ENCODE results near the gene NDUFB10. TPM values are rescaled to one million over a fixed set of nuclear protein-coding genes. Genes with fewer than 3 reads are reported as not detected.
A peak's percentile ranks its signal among the peaks of the same experiment; 100 is the strongest.

The NDUFB10 gene
- total and polyA plus RNA-seq, 10 of the 15 experiments (the other 5 are each of a cell fraction or from before 2014, with no cell fraction given), result 52.2 to 319 (median 130) TPM

- TF ChIP-seq, protein P1, sequence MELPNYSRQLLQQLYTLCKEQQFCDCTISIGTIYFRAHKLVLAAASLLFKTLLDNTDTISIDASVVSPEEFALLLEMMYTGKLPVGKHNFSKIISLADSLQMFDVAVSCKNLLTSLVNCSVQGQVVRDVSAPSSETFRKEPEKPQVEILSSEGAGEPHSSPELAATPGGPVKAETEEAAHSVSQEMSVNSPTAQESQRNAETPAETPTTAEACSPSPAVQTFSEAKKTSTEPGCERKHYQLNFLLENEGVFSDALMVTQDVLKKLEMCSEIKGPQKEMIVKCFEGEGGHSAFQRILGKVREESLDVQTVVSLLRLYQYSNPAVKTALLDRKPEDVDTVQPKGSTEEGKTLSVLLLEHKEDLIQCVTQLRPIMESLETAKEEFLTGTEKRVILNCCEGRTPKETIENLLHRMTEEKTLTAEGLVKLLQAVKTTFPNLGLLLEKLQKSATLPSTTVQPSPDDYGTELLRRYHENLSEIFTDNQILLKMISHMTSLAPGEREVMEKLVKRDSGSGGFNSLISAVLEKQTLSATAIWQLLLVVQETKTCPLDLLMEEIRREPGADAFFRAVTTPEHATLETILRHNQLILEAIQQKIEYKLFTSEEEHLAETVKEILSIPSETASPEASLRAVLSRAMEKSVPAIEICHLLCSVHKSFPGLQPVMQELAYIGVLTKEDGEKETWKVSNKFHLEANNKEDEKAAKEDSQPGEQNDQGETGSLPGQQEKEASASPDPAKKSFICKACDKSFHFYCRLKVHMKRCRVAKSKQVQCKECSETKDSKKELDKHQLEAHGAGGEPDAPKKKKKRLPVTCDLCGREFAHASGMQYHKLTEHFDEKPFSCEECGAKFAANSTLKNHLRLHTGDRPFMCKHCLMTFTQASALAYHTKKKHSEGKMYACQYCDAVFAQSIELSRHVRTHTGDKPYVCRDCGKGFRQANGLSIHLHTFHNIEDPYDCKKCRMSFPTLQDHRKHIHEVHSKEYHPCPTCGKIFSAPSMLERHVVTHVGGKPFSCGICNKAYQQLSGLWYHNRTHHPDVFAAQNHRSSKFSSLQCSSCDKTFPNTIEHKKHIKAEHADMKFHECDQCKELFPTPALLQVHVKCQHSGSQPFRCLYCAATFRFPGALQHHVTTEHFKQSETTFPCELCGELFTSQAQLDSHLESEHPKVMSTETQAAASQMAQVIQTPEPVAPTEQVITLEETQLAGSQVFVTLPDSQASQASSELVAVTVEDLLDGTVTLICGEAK (IDR thresholded peaks at IDR 0.05; ENCODE audit: borderline replicate concordance), result no peak
- TF ChIP-seq ATF3 (IDR thresholded peaks at IDR 0.05; ENCODE audit: borderline replicate concordance, extremely low read depth, low read depth, low read length) (no peak), CREB1 (IDR thresholded peaks at IDR 0.05; ENCODE audit: low read depth) (no peak), MAX (IDR thresholded peaks at IDR 0.05; ENCODE audit: low read depth, low read length) (no peak)
These were observed 41.7 kb downstream of the NDUFB10 start (continued) for GRCh38 chr16:2001035-2001434.

- H3K27me3 ChIP-seq (replicated peaks in 1 of 2; ENCODE audit: control insufficient read depth in 2 of 2, insufficient read depth in 2 of 2, low read length in 1 of 2), result no peaks in the 10 kb centered on the region
- no peaks in the 10 kb centered on the region for H3K9me3 ChIP-seq (replicated peaks; ENCODE audit: control insufficient read depth, insufficient read depth, low read length)
- no peak overlapping the region for H3K4me2 ChIP-seq (ENCODE audit: control insufficient read depth, insufficient read depth)
- ChIA-PET CTCF (interaction anchor here (0.7 to 4.3 kb wide), 5 partner anchors 8 to 198 kb away, joined by 3 to 54 read pairs (median 4); no protein-coding TSS in a partner anchor), RAD21 (ENCODE audit: unreplicated experiment) (interaction anchor here (0.6 to 2.5 kb wide), 3 partner anchors 11 to 138 kb away, joined by 3 to 14 read pairs (median 4); no protein-coding TSS in a partner anchor), SMC1A (ENCODE audit: uncharacterized antibody, unreplicated experiment) (no interaction called here), POLR2A (no interaction called here)
- no peak overlapping the region for H3K27ac ChIP-seq (ENCODE audit: control insufficient read depth, insufficient read depth)
- TF ChIP-seq YY1 (IDR thresholded peaks at IDR 0.05; ENCODE audit: low read depth, low read length), result no peak
- no peak for TF ChIP-seq IKZF2 (IDR thresholded peaks at IDR 0.05)
- TF ChIP-seq CHD4 (IDR thresholded peaks at IDR 0.05), result no peak
- no peak for TF ChIP-seq RUNX3 (IDR thresholded peaks at IDR 0.05; ENCODE audit: low read length)
- TF ChIP-seq HDAC6 (IDR thresholded peaks at IDR 0.05; ENCODE audit: unreplicated experiment), result no peak
- peak; percentile 26 for TF ChIP-seq POLR2A (IDR thresholded peaks at IDR 0.05; ENCODE audit: low read depth, low read length)
- TF ChIP-seq KDM1A (IDR thresholded peaks at IDR 0.05; ENCODE audit: borderline replicate concordance), result no peak
- no peak for ATAC-seq
- H4K20me1 ChIP-seq (ENCODE audit: control insufficient read depth, insufficient read depth), result peaks cover 6% of the 10 kb centered on the region
- H3K4me1 ChIP-seq (ENCODE audit: control insufficient read depth, insufficient read depth, low read length), result peaks cover 8% of the 10 kb centered on the region
- H3K36me3 ChIP-seq (ENCODE audit: control insufficient read depth in 2 of 2, insufficient read depth in 2 of 2, low read length in 1 of 2), result peaks cover 3 to 50% of the 10 kb centered on the region in 2 experiments
- no peak for FAIRE-seq
- no peak overlapping the region for H3K4me3 ChIP-seq
- in situ Hi-C loops (cut with MboI), result no loop called here
- WGBS (ENCODE audit: insufficient coverage, insufficient replicate concordance, low lambda C conversion rate, missing lambda C conversion rate), result 97% methylated on average over 53 of the region's 53 CpGs
- H3K9ac ChIP-seq (ENCODE audit: control insufficient read depth, insufficient read depth, low read length), result no peak overlapping the region
- no peak for DNase-seq (ENCODE audit: low read depth, low spot score)
- intact Hi-C loops (cut with micrococcal nuclease; ENCODE audit: unreplicated experiment), result no loop called here
- BruUV-seq (replicated peaks), result no TSS peak
- H2AFZ ChIP-seq (ENCODE audit: control insufficient read depth, low read depth, low read length), result no peak overlapping the region
- H3K79me2 ChIP-seq (ENCODE audit: control insufficient read depth, insufficient read depth, low read length), result peaks cover 28% of the 10 kb centered on the region
These were observed 42.4 kb downstream of the NDUFB10 start for GRCh38 chr16:2001456-2002355.

Data from GM12878 (cell line).